Sigmoid colon (tissue), 4 donors: Measurements from ENCODE around the gene ZFP91.

Source experiments
- CTCF ChIP-seq, 4 experiments: fragments of 450-650 bp in 3 of 4; fragments of 200-600 bp in 1 of 4; IDR thresholded peaks; one replicate each; pipeline ENCODE4 v1.5.1; 2016 to 2019; ENCODE audit warnings: antibody characterized with exemption in 4 of 4, mild to moderate bottlenecking in 3 of 4, moderate library complexity in 2 of 4
- EP300 ChIP-seq, 4 donors: sonication (generic); formaldehyde crosslinking; IDR thresholded peaks; one replicate each; pipeline ENCODE4 v1.6.1; 2017; ENCODE audit warnings: antibody characterized with exemption in 4 of 4
- POLR2A ChIP-seq, 2 donors: fragments of 450-650 bp; IDR thresholded peaks; one replicate each; pipeline ENCODE4 v1.6.1; 2016; ENCODE audit warnings: antibody characterized with exemption in 2 of 2, mild to moderate bottlenecking in 2 of 2, moderate library complexity in 2 of 2
- POLR2AphosphoS5 ChIP-seq, 4 donors: sonication (generic); formaldehyde crosslinking; IDR thresholded peaks; one replicate each; pipeline ENCODE4 v1.6.1; 2017; ENCODE audit warnings: antibody characterized with exemption in 4 of 4

GRCh38 chr11:58639669-58640068, 60.8 kb downstream of the ZFP91 start:
- TF ChIP-seq CTCF (IDR thresholded peaks at IDR 0.05) = no peak
- no peak for TF ChIP-seq POLR2A (IDR thresholded peaks at IDR 0.05)
- TF ChIP-seq EP300 (IDR thresholded peaks at IDR 0.05) = no peak
- TF ChIP-seq POLR2AphosphoS5 (IDR thresholded peaks at IDR 0.05) = no peak
